DMS79 treated with DMSO at 0.1 percent for 48 hours (cell line): ENCODE data around the gene TMEM266.

ENCODE experiments used
- DNase-seq: peaks from one replicate; lab custom pipeline; 2025; lab: John Stamatoyannopoulos, UW

TMEM266 gene

DNA sequence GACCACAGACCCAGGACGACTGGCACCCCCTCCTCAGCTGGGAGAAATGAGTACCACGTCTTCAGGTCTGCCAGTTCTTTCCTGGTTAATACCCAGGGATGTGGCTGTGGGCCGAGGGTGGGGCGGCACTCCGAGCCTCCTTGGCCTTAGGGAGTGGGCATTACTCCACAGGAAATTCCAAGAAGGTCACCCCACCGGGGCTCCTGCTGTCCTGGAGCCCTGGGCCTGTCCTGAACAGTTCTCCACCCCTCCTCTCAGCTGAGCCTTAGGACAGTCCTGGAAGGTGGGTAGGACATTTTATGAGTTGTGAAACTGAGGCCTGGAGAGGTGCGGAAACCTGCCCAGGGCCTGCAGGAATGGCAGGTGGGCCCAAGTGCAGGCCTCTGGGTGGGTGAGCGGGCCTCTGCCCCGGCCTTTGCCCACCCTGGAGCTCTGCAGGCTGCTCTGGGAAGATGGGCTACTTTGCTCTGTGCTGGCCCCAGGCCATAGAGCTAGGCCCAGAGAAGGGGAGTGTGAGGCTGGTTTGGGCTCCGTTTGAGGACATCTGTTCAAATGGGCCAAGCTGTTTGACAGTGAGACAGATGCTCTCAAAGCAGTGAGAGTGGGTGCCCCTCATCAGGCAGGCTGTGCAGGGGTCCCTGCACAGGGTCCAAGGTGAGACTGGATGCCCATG lies 103.1 kb downstream of the TMEM266 start:
- no peak for DNase-seq

DNA sequence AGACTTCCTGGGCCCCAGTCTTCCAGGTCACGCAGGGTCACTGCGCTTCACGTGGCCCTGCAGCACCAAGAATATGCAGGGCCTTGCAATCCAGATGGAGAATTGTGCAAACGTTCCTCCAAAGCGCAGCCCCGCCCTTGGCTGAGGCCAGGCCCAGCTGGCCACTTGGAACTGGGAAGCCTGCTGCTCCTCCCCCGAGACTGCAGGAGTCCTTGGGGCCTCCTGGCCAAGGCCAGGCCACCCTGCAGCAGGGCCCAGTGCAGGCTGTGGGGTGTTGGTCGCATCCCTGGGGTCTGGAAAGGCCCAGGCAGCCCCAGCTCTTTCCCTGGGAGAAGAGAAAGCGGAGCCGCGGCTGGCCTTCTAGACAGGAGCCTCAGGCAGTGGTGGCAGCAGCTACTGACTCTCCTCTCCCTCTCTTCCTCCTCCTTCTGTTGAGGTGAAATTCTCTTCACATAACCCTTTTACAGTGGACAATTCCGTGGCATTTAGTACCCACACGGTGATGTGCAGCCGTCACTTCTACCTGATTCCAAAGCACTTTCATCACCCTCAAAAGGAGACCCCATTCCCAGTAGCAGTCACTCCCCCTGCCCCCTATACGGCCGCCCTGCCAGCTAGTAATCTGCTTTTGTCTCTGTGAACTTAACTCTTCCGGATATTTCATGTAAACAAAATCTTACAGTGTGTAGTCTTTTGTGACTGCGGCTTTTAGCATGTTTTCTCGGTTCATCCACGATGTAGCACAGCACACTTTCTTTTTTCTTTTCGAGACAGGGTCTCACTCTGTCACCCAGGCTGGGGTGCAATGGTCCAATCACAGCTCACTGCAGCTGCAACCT lies 103.9 kb downstream of the TMEM266 start:
- no peak for DNase-seq

DNA sequence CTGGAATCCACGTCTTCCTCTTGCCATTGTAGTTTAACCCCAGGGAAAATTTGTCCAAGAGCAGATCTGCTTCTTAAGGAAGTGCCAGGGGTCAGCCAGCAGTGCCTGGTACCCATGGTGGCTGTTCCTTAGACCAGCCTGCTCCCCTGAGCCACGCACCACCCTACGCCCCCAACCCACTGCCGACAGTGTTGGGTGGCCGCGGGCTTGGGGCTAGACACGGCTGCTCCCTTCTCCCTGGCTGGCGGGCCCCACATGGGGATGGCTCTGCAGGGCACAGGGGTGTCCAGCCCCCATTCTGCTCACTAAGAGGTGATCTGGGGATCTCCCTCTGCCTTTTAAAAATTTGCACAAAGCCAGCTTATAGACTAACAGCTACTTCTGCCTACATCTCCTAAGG lies 104.8 kb downstream of the TMEM266 start:
- DNase-seq, result no peak

DNA sequence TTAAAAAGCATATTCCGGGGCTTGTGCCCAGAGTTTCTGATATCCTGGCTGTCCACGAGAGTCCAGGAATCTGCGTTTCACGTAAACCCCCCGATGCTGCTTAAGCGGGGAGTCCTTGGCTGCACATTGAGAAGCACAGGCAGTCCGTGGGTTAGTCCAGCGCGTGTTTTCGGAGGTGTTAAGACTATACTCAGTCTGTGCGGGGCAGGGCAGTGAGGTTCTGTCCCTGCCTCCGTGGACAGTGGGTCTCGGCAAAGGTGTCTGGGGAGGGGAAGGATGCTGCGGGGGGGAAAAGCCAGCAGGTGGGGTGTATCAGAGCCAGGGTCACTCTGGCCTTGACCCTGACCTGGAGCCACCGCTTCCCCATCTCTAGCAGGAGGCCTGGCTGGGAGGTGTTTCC lies 106.2 kb downstream of the TMEM266 start:
- DNase-seq, result no peak

GRCh38 chr15:76168237-76168984 lies 108.6 kb downstream of the TMEM266 start:
- DNase-seq, result no peak

- DNase-seq, result no peak
Observed at GRCh38 chr15:76169018-76169417, 109.2 kb downstream of the TMEM266 start.

DNA sequence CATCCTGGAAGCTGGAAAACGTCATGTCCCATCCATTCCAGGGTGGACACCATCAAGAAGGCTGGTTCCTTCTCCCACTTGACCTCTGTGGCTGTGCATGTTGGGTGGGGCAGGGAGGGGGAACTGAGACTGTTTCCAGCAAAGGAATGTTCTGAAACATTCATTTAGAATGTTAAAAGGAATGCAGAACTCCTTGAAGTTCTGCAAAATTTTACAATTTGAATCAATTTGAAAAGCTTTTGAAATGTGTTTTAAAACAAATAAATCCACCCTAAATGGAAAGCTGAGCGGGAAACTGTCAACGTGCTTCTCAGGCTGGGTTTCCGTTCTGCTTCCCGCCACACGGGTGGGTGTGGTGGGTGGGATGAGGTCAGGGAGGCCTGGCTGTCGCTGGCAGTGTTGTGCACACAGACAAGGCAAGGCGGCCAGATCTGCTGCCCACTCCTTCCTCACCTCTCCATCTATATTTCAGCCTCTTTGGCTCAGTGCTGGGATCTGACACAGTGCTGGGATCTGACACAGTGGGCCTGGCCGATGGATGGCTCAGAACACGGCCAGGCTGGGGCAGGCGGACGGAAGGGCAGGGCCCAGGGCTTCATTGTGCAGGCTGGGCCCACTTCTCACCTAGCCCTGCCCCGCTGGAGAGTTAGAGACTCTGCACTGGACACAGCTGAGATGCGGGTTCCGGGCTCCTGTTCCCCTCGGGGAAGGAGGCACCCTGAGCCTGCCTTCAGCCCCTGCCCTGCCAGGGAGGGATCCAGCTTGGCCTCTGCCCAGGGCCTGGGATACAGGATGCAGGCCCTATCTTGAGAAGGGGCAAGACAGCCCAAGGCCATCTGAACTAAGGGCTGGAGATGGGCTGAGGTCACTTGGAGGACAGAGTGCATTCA lies 110.4 kb downstream of the TMEM266 start:
- DNase-seq, result no peak

DNA sequence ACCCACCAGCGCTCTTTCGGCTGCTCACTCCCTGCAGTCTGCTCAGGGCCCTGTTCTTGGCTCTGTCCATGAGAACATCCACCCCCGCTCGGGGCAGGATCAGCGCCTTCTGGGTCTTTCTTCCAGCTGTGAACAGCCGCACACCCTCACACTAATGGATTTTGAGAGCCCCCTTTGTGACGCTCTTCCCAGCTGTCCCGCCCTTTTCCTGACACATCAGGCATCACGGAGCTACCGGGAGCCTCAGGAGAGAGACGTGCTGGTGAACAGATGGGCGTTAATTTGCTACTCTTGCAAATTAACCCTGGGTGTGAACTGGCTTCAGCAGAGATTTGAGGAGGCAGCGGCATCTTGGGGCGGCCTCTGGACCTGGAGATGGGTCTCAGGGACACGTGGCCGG lies 113.0 kb downstream of the TMEM266 start:
- no peak for DNase-seq

GRCh38 chr15:76173317-76173834 lies 113.6 kb downstream of the TMEM266 start:
- no peak for DNase-seq

GRCh38 chr15:76174654-76175053 lies 114.9 kb downstream of the TMEM266 start:
- DNase-seq, result no peak

GRCh38 chr15:76175442-76175841 lies 115.7 kb downstream of the TMEM266 start:
- DNase-seq, result no peak

DNA sequence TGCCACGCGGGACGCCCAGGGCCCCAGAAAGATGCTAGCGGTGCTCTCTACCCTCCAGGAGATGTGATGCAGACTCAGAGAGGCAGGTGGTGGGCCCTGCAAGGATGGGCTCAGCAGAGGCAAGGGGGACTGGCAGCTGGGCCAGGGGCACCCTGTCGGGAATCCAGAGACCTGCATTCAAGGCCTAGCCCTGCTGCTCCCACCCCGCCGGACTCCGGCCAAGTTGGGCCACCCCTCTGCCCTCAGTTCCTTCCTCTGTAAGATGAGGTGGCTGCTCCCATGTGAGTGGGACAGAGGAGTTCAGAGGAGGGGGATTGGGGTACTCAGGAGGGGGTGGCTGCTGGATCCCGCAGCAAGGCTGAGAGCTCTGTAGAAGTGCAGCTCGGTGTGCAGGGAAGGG lies 116.3 kb downstream of the TMEM266 start:
- no peak for DNase-seq

- DNase-seq, result no peak
Observed at GRCh38 chr15:76176487-76177085, 116.8 kb downstream of the TMEM266 start.

GRCh38 chr15:76177491-76178040 lies 117.8 kb downstream of the TMEM266 start:
- no peak for DNase-seq

DNA sequence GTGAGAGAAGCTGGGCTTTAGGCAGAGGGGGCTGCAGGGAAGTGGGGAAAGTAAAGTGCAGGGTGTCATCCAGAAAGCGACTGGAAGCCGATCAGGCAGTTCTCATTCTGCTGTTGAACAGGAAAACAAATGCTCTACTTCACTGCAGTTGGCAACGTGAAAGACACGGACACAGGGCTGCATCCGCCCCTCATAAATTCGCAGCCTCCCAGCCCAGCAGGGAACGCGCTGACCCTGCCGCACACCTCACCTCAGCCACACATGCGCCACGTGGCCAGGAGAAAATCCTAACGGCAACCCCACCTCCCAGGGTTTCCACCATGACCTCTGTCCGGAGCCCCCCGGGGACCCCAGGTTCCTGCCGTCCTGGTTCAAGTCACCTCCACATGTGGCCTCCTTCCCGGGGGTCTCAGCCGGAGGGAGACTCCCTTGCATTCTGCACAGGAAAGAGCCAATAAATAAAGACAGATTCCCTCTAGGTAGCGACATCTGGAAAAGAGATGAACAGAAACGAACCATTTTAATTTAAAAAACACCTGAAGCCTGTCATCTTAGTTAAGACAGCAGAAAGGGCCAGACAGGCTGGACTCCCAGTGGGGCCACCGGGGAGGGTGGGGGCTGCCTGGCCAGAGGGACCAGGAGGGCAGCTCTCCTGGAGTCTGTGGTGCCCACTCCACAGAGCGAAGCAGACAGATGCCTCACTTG lies 118.7 kb downstream of the TMEM266 start:
- DNase-seq, result no peak

GRCh38 chr15:76179023-76179422 lies 119.2 kb downstream of the TMEM266 start:
- DNase-seq, result no peak

GRCh38 chr15:76180321-76180720 lies 120.5 kb downstream of the TMEM266 start:
- no peak for DNase-seq

- no peak for DNase-seq
Observed at GRCh38 chr15:76181705-76182107, 121.9 kb downstream of the TMEM266 start.

DNA sequence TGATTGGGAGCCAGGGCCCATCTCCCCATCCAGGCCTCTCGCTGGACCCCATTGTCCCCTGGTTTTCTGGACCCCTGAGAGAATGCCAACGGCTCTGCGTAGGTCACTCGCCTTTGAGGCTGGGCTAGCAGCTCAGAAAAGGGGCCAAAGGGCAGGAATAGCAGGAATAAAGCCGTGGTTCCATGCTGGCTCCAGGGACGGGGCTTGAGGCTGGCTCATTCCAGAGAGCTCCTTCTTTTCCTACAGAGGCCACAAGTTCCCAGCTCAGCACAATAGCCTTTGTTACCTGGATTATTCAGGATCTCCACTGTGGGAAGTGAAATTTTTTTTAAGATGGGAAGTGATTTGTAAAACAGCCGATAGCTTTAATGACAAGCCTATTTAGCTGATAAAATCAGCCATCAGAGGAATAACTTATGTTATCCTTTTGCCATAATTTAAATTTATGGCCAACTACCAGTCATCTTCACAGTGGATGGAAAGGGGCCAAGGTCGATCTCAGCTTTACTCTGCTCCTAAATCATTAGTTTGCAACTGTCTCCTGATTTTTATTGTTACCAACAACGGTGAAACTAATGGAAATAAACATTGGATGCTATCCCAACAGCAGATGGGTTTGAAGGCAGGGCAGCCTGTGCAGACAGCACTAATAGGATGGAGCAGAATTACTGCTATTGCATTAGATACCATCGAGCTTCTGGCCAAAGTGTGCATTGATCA lies 124.3 kb downstream of the TMEM266 start:
- DNase-seq, result no peak

- no peak for DNase-seq
Observed at GRCh38 chr15:76184650-76185035, 124.9 kb downstream of the TMEM266 start.
